H9 (cell line): Measurements from ENCODE around the gene MYOZ3. TPM values are rescaled to one million over a fixed set of nuclear protein-coding genes. Genes with fewer than 3 reads are reported as not detected.

Experiments used
- DNase-seq: peaks from one replicate; pipeline ENCODE4 v3.0.0-alpha.2; 2017
- H2AFZ ChIP-seq: one replicate; pipeline ENCODE4 v1.6.1; 2013; ENCODE audit warnings: mild to moderate bottlenecking, low read length, control low read depth, moderate library complexity
- H2AK5ac ChIP-seq: 2 replicates; pipeline ENCODE4 v1.6.1; 2013; ENCODE audit warnings: low read length, control low read depth, mixed read lengths; ENCODE audit not compliant: insufficient read length
- H2BK120ac ChIP-seq: one replicate; pipeline ENCODE4 v1.6.1; 2013; ENCODE audit warnings: low read depth, mild to moderate bottlenecking, low read length, control low read depth, inconsistent platforms; ENCODE audit not compliant: poor library complexity, severe bottlenecking
- H2BK12ac ChIP-seq: 2 replicates; pipeline ENCODE4 v1.6.1; 2013; ENCODE audit warnings: low read length, control low read depth, mixed read lengths, low read depth; ENCODE audit not compliant: insufficient read length
- H2BK15ac ChIP-seq: 2 replicates; pipeline ENCODE4 v1.6.1; 2013; ENCODE audit warnings: low read depth, low read length, control low read depth
- H2BK20ac ChIP-seq: one replicate; pipeline ENCODE4 v1.6.1; 2013; ENCODE audit warnings: low read depth, mild to moderate bottlenecking, low read length, control low read depth, inconsistent platforms; ENCODE audit not compliant: poor library complexity, severe bottlenecking
- H2BK5ac ChIP-seq: 2 replicates; pipeline ENCODE4 v1.6.1; 2013; ENCODE audit warnings: low read length, control low read depth, mixed read lengths; ENCODE audit not compliant: insufficient read length
- H3K14ac ChIP-seq: 2 replicates; pipeline ENCODE4 v1.6.1; 2013; ENCODE audit warnings: low read length, control low read depth; ENCODE audit not compliant: insufficient read depth
- H3K18ac ChIP-seq: 2 replicates; pipeline ENCODE4 v1.6.1; 2013; ENCODE audit warnings: low read depth, mild to moderate bottlenecking, mixed read lengths, low read length, control low read depth; ENCODE audit not compliant: insufficient read length
- H3K23ac ChIP-seq: 2 replicates; pipeline ENCODE4 v1.6.1; 2013; ENCODE audit warnings: low read length, control low read depth, mixed read lengths, low read depth; ENCODE audit not compliant: insufficient read length
- H3K23me2 ChIP-seq: 2 replicates; pipeline ENCODE4 v1.6.1; 2013; ENCODE audit warnings: low read depth, mild to moderate bottlenecking, mixed read lengths, low read length, control low read depth; ENCODE audit not compliant: insufficient read length, poor library complexity, severe bottlenecking
- H3K27ac ChIP-seq: 2 replicates; pipeline ENCODE4 v1.5.1; 2013; ENCODE audit warnings: low read length, control low read depth, mixed read lengths, low read depth; ENCODE audit not compliant: insufficient read length
- H3K27me3 ChIP-seq: 2 replicates; pipeline ENCODE4 v1.6.1; 2013; ENCODE audit warnings: low read length, control low read depth, inconsistent platforms; ENCODE audit not compliant: insufficient read depth
- H3K4ac ChIP-seq: 2 replicates; pipeline ENCODE4 v1.6.1; 2013; ENCODE audit warnings: low read depth, mild to moderate bottlenecking, control low read depth, inconsistent platforms, low read length, moderate library complexity
- H3K4me1 ChIP-seq: 2 replicates; pipeline ENCODE4 v1.6.1; 2013; ENCODE audit warnings: low read length, control low read depth, inconsistent platforms; ENCODE audit not compliant: insufficient read depth
- H3K4me2 ChIP-seq: 2 replicates; pipeline ENCODE4 v1.6.1; 2013; ENCODE audit warnings: low read length, control low read depth, mixed read lengths; ENCODE audit not compliant: insufficient read length, insufficient read depth
- H3K56ac ChIP-seq: 2 replicates; pipeline ENCODE4 v1.6.1; 2013; ENCODE audit warnings: low read depth, mild to moderate bottlenecking, mixed read lengths, low read length, control low read depth; ENCODE audit not compliant: insufficient read length
- H3K79me1 ChIP-seq: 2 replicates; pipeline ENCODE4 v1.6.1; 2013; ENCODE audit warnings: low read depth, mild to moderate bottlenecking, moderate library complexity, low read length, control low read depth, inconsistent platforms; ENCODE audit not compliant: insufficient read depth, poor library complexity, severe bottlenecking
- H3K79me2 ChIP-seq: 2 replicates; pipeline ENCODE4 v1.6.1; 2013; ENCODE audit warnings: low read length, control low read depth, inconsistent platforms; ENCODE audit not compliant: insufficient read depth
- H3K9ac ChIP-seq: 2 replicates; pipeline ENCODE4 v1.6.1; 2013; ENCODE audit warnings: low read length, control low read depth, mixed read lengths; ENCODE audit not compliant: insufficient read length; ENCODE audit errors: extremely low read depth
- H3K9me3 ChIP-seq: one replicate; pipeline ENCODE4 v1.6.1; 2013; ENCODE audit warnings: low read depth, low read length, inconsistent platforms; ENCODE audit not compliant: control insufficient read depth
- H3T11ph ChIP-seq: one replicate; pipeline ENCODE4 v1.6.1; 2013; ENCODE audit warnings: mild to moderate bottlenecking, low read length, control low read depth, inconsistent platforms
- H4K20me1 ChIP-seq: one replicate; pipeline ENCODE4 v1.6.1; 2013; ENCODE audit not compliant: control insufficient read depth, insufficient read length, insufficient read depth
- H4K5ac ChIP-seq: 2 replicates; pipeline ENCODE4 v1.6.1; 2013; ENCODE audit warnings: low read depth, mild to moderate bottlenecking, mixed read lengths, low read length, control low read depth; ENCODE audit not compliant: insufficient read length
- H4K8ac ChIP-seq: replicated peaks from 2 replicates; pipeline ENCODE4 v1.6.1; 2013; ENCODE audit warnings: low read length, control low read depth, mixed read lengths, low read depth; ENCODE audit not compliant: insufficient read length
- H4K91ac ChIP-seq: 2 replicates; pipeline ENCODE4 v1.6.1; 2013; ENCODE audit warnings: low read depth, mild to moderate bottlenecking, moderate library complexity, mixed read lengths, low read length, control low read depth; ENCODE audit not compliant: insufficient read length
- H3K27ac Mint-ChIP-seq, 3 experiments: 2 replicates in 2 of 3; 3 replicates in 1 of 3; pipeline ENCODE4 v1.8.0; 2020 to 2021; ENCODE audit warnings: mixed read lengths in 3 of 3, mild to moderate bottlenecking in 1 of 3, moderate library complexity in 1 of 3
- H3K27me3 Mint-ChIP-seq: 2 replicates; pipeline ENCODE4 v1.8.0; 2021; ENCODE audit warnings: low read depth, mild to moderate bottlenecking, moderate library complexity, mixed read lengths
- H3K36me3 Mint-ChIP-seq, 3 experiments: 2 replicates in 2 of 3; 3 replicates in 1 of 3; pipeline ENCODE4 v1.8.0; 2020 to 2021; ENCODE audit warnings: low read depth in 3 of 3, mixed read lengths in 3 of 3; ENCODE audit not compliant: insufficient read depth in 1 of 3
- H3K4me1 Mint-ChIP-seq, 2 experiments: 2 replicates each; pipeline ENCODE4 v1.8.0; 2020; ENCODE audit warnings: mixed read lengths in 2 of 2
- H3K4me3 Mint-ChIP-seq, 2 experiments: 2 replicates in 1 of 2; 3 replicates in 1 of 2; pipeline ENCODE4 v1.8.0; 2020 to 2021; ENCODE audit warnings: mild to moderate bottlenecking in 2 of 2, mixed read lengths in 2 of 2, moderate library complexity in 1 of 2
- H3K9me3 Mint-ChIP-seq, 2 experiments: 2 replicates in 1 of 2; 3 replicates in 1 of 2; pipeline ENCODE4 v1.8.0; 2020; ENCODE audit warnings: mild to moderate bottlenecking in 2 of 2, mixed read lengths in 2 of 2, moderate library complexity in 1 of 2
- CTCF ChIP-seq: fragments of 200-600 bp; sonication (generic); conservative IDR thresholded peaks from 3 replicates; pipeline ENCODE4 v1.8.0; 2021; ENCODE audit warnings: antibody characterized with exemption, mild to moderate bottlenecking
- WGBS: extraction: QIAGEN DNeasy Blood & Tissue Kit; methylation state at CpG from one replicate; pipeline ENCODE4 v1.1.7; 2013; ENCODE audit warnings: missing lambda C conversion rate, low lambda C conversion rate, mixed read lengths; ENCODE audit not compliant: insufficient read length; ENCODE audit errors: extremely low coverage; 5-methylcytosine and 5-hydroxymethylcytosine counted together
- total RNA-seq: library from RNA; stranded (reverse); gene quantifications from 2 replicates; pipeline ENCODE4 v1.2.1, GENCODE V29; 2021

Gene MYOZ3
- total RNA-seq, 1 experiment from 2014 or later: 18.1 TPM

DNA sequence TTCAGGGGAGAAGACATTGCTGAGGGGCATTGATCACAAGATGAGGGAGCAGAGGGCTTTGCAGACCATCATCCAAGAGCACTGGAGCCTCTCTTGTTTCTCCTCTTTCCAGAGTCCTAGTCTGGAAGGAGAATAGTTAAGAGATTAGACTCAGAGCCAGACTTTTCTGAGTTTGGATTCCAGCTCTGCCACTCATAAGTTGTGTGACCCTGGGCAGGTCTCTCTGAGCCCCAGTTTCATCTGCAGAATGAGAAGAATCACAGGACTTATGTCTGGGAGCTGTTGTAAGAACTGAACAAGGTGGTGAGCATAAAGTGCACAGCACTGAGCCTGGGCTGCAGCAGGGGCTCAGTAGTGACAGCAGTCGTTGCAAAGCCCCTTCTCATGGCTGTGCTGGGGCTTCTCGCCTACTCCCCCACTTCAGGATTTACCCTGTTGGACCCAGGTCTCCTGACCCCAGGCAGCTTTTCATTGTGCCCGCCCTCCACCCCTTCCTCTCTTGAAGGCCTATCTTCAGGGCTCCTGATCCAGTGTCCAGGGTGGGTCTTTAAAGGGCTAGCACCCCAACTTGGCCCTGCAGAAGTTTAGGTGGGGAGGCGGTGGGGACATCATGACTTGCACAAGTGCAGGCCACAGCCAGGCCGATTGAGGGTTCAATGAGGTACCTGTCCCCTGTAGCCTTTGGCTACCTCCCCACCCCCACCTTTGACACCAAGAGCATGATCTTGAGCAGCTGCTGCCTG is 19.1 kb upstream of the MYOZ3 start:
- Histone ChIP-seq H3K14ac (peak overlapping the region; percentile 41; the same call in 1 of the 2 replicates), H3K18ac (no peak overlapping the region), H4K91ac (peak overlapping the region; percentile 25), H2BK5ac (no peak overlapping the region), H3K79me1 (no peaks in the 10 kb centered on the region), H3T11ph (no peak overlapping the region), H2BK120ac (no peak overlapping the region), H2AK5ac (no peak overlapping the region), H2AFZ (no peak overlapping the region), H3K27ac (no peak overlapping the region), H3K56ac (no peak overlapping the region), H3K9ac (no peak overlapping the region), H3K4ac (no peak overlapping the region), H2BK12ac (no peak overlapping the region), H3K23me2 (no peaks in the 10 kb centered on the region), H3K79me2 (no peaks in the 10 kb centered on the region), H4K5ac (no peak overlapping the region), H3K4me2 (no peak overlapping the region), H3K27me3 (no peaks in the 10 kb centered on the region), H2BK15ac (no peak overlapping the region), H3K9me3 (no peaks in the 10 kb centered on the region), H3K23ac (no peak overlapping the region), H4K8ac (no peak overlapping the region), H4K20me1 (no peaks in the 10 kb centered on the region), H3K4me1 (peaks cover 2% of the 10 kb centered on the region; the same call in 1 of the 2 replicates), H2BK20ac (no peak overlapping the region)
- no CpG with 5 or more reads among the region's 5 CpGs for WGBS
- Mint-ChIP-seq H3K27me3 (peaks cover 2% of the 10 kb centered on the region; the same call in 1 of the 2 replicates), H3K36me3 (no peaks in the 10 kb centered on the region), H3K9me3 (no peaks in the 10 kb centered on the region), H3K4me1 (peaks cover 54 to 68% of the 10 kb centered on the region in 2 experiments), H3K27ac (peak overlapping the region in 1 of 3 experiments; percentile 44; a peak in 1 of 7 replicates), H3K4me3 (no peak overlapping the region)
- DNase-seq: no peak
- no peak for TF ChIP-seq CTCF
